Stomach smooth muscle (tissue), 2 donors: Measurements from ENCODE around the gene MAP3K5.

Experiments
- H3K27ac ChIP-seq: one replicate; pipeline ENCODE4 v1.7.0; 2013; ENCODE audit warnings: mild to moderate bottlenecking, low read length, inconsistent platforms
- H3K27me3 ChIP-seq, 2 donors: one replicate each; pipeline ENCODE4 v1.7.0; 2013; ENCODE audit warnings: low read length in 2 of 2; ENCODE audit not compliant: insufficient read depth in 2 of 2, control insufficient read depth in 1 of 2
- H3K36me3 ChIP-seq, 2 donors: one replicate each; pipeline ENCODE4 v1.7.0; 2013; ENCODE audit warnings: low read length in 2 of 2; ENCODE audit not compliant: control insufficient read depth in 2 of 2, insufficient read depth in 2 of 2
- H3K4me1 ChIP-seq: one replicate; pipeline ENCODE4 v1.7.0; 2013; ENCODE audit warnings: low read length; ENCODE audit not compliant: control insufficient read depth, insufficient read depth
- H3K4me3 ChIP-seq, 2 donors: one replicate each; pipeline ENCODE4 v1.7.0; 2013; ENCODE audit warnings: low read length in 2 of 2
- H3K9ac ChIP-seq, 2 donors: one replicate each; pipeline ENCODE4 v1.7.0; 2013; ENCODE audit warnings: low read length in 2 of 2, mild to moderate bottlenecking in 1 of 2
- H3K9me3 ChIP-seq, 2 donors: one replicate each; pipeline ENCODE4 v1.7.0; 2013; ENCODE audit warnings: low read length in 2 of 2; ENCODE audit not compliant: control insufficient read depth in 2 of 2
- donor health status: healthy.
- donor health status: Pancreatic carcinoma.

Gene MAP3K5

GRCh38 chr6:136656121-136656520 lies 136.2 kb downstream of the MAP3K5 start:
- H3K27me3 ChIP-seq, result no peaks in the 10 kb centered on the region
- no peak overlapping the region for H3K9ac ChIP-seq
- no peaks in the 10 kb centered on the region for H3K4me1 ChIP-seq
- H3K27ac ChIP-seq, result no peak overlapping the region
- no peaks in the 10 kb centered on the region for H3K9me3 ChIP-seq
- peaks cover 0 to 3% of the 10 kb centered on the region in 2 donors for H3K36me3 ChIP-seq
- H3K4me3 ChIP-seq, result no peak overlapping the region

GRCh38 chr6:136655239-136656014 lies 136.8 kb downstream of the MAP3K5 start:
- Histone ChIP-seq H3K4me3 (no peak overlapping the region), H3K9me3 (no peaks in the 10 kb centered on the region), H3K4me1 (no peaks in the 10 kb centered on the region), H3K27me3 (no peaks in the 10 kb centered on the region), H3K27ac (no peak overlapping the region), H3K36me3 (peaks cover 0 to 3% of the 10 kb centered on the region in 2 donors), H3K9ac (no peak overlapping the region)

GRCh38 chr6:136654086-136654485 lies 138.2 kb downstream of the MAP3K5 start:
- Histone ChIP-seq H3K4me1 (no peaks in the 10 kb centered on the region), H3K36me3 (peaks cover 0 to 3% of the 10 kb centered on the region in 2 donors), H3K27ac (no peak overlapping the region)

GRCh38 chr6:136652656-136653055 lies 139.6 kb downstream of the MAP3K5 start:
- Histone ChIP-seq H3K4me3 (no peak overlapping the region), H3K4me1 (peaks cover 1% of the 10 kb centered on the region), H3K9ac (no peak overlapping the region), H3K9me3 (no peaks in the 10 kb centered on the region), H3K27me3 (no peaks in the 10 kb centered on the region), H3K27ac (no peak overlapping the region), H3K36me3 (peaks cover 0 to under 1% of the 10 kb centered on the region in 2 donors)

More at GRCh38 chr6:136654086-136654485, 138.2 kb downstream of the MAP3K5 start:
- no peaks in the 10 kb centered on the region for H3K9me3 ChIP-seq
- no peaks in the 10 kb centered on the region for H3K27me3 ChIP-seq
- no peak overlapping the region for H3K4me3 ChIP-seq
- no peak overlapping the region for H3K9ac ChIP-seq

- H3K36me3 ChIP-seq, result no peaks in the 10 kb centered on the region
- H3K27ac ChIP-seq, result no peak overlapping the region
- H3K9ac ChIP-seq, result no peak overlapping the region
- H3K4me3 ChIP-seq, result no peak overlapping the region
- peaks cover 2% of the 10 kb centered on the region for H3K4me1 ChIP-seq
- no peaks in the 10 kb centered on the region for H3K9me3 ChIP-seq
- H3K27me3 ChIP-seq, result no peaks in the 10 kb centered on the region
Measured at GRCh38 chr6:136651982-136652381, 140.3 kb downstream of the MAP3K5 start.

- H3K27me3 ChIP-seq, result no peaks in the 10 kb centered on the region
- no peaks in the 10 kb centered on the region for H3K9me3 ChIP-seq
- no peaks in the 10 kb centered on the region for H3K36me3 ChIP-seq
- peak overlapping the region in 1 of 2 donors; percentile 24 for H3K4me3 ChIP-seq
- peaks cover 13% of the 10 kb centered on the region for H3K4me1 ChIP-seq
- no peak overlapping the region for H3K27ac ChIP-seq
- H3K9ac ChIP-seq, result no peak overlapping the region
Measured at GRCh38 chr6:136647363-136647852, 144.9 kb downstream of the MAP3K5 start.

GRCh38 chr6:136646377-136646776 lies 145.9 kb downstream of the MAP3K5 start:
- no peak overlapping the region for H3K9ac ChIP-seq
- H3K9me3 ChIP-seq, result no peaks in the 10 kb centered on the region
- no peaks in the 10 kb centered on the region for H3K36me3 ChIP-seq
- H3K27me3 ChIP-seq, result no peaks in the 10 kb centered on the region
- peaks cover 13% of the 10 kb centered on the region for H3K4me1 ChIP-seq
- H3K27ac ChIP-seq, result no peak overlapping the region
- H3K4me3 ChIP-seq, result no peak overlapping the region

- Histone ChIP-seq H3K9me3 (no peaks in the 10 kb centered on the region), H3K4me3 (no peak overlapping the region), H3K9ac (peak overlapping the region in 1 of 2 donors; percentile 22), H3K36me3 (no peaks in the 10 kb centered on the region), H3K27ac (peak overlapping the region; percentile 53), H3K27me3 (no peaks in the 10 kb centered on the region), H3K4me1 (peaks cover 13% of the 10 kb centered on the region)
Measured at GRCh38 chr6:136644597-136644952, 147.7 kb downstream of the MAP3K5 start.

- Histone ChIP-seq H3K36me3 (no peaks in the 10 kb centered on the region), H3K9me3 (no peaks in the 10 kb centered on the region), H3K4me1 (peaks cover 13% of the 10 kb centered on the region), H3K27me3 (no peaks in the 10 kb centered on the region), H3K9ac (peak overlapping the region in 1 of 2 donors; percentile 22), H3K4me3 (no peak overlapping the region), H3K27ac (peak overlapping the region; percentile 53)
Measured at GRCh38 chr6:136643850-136644596, 148.3 kb downstream of the MAP3K5 start.

- no peak overlapping the region for H3K4me3 ChIP-seq
- no peaks in the 10 kb centered on the region for H3K36me3 ChIP-seq
- no peaks in the 10 kb centered on the region for H3K9me3 ChIP-seq
- peaks cover 11% of the 10 kb centered on the region for H3K4me1 ChIP-seq
- no peak overlapping the region for H3K27ac ChIP-seq
- no peaks in the 10 kb centered on the region for H3K27me3 ChIP-seq
- no peak overlapping the region for H3K9ac ChIP-seq
Measured at GRCh38 chr6:136641873-136642465, 150.3 kb downstream of the MAP3K5 start.
